LoVo (cell line): Measurements from ENCODE around the gene KCNIP4.
"Not testable (repeated sequence)": the region's sequence is repeated elsewhere in the genome, so short reads cannot be mapped to it uniquely, and the experiment has no call there.

ENCODE experiments used
- DNase-seq: peaks from one replicate; pipeline ENCODE4 v3.0.0-alpha.2; 2016; ENCODE audit warnings: low spot score

The KCNIP4 gene

GRCh38 chr4:20752641-20753040, 1195.9 kb downstream of the KCNIP4 start:
- no peak for DNase-seq

GRCh38 chr4:20746000-20746399, 1202.6 kb downstream of the KCNIP4 start:
- DNase-seq: not testable (repeated sequence)

- no peak for DNase-seq
These were observed 1212.6 kb downstream of the KCNIP4 start for GRCh38 chr4:20735931-20736330.

- DNase-seq: no peak
These were observed 1223.7 kb downstream of the KCNIP4 start for GRCh38 chr4:20724915-20725314.

GRCh38 chr4:20723463-20723862, 1225.1 kb downstream of the KCNIP4 start:
- DNase-seq: no peak

GRCh38 chr4:20723019-20723418, 1225.6 kb downstream of the KCNIP4 start:
- DNase-seq: no peak

- DNase-seq: no peak
These were observed 1237.2 kb downstream of the KCNIP4 start for GRCh38 chr4:20711335-20711734.

GRCh38 chr4:20700007-20700761, 1248.4 kb downstream of the KCNIP4 start, which contains the start of gene PACRGL:
PACRGL (plus strand) TSS chr4:20700458; CDS start chr4:20704482, 4,024 bp downstream.
- DNase-seq: peak; percentile 94

GRCh38 chr4:20698820-20699219, 1249.8 kb downstream of the KCNIP4 start:
- no peak for DNase-seq

- DNase-seq: no peak
These were observed 1250.2 kb downstream of the KCNIP4 start for GRCh38 chr4:20698382-20698781.

- DNase-seq: no peak
These were observed 1251.8 kb downstream of the KCNIP4 start for GRCh38 chr4:20696815-20697214.

- peak; percentile 11 for DNase-seq
These were observed 1260.7 kb downstream of the KCNIP4 start for GRCh38 chr4:20687864-20688263.

GRCh38 chr4:20684852-20685763, 1263.5 kb downstream of the KCNIP4 start:
- peak; percentile 26 for DNase-seq

- DNase-seq: no peak
These were observed 1264.8 kb downstream of the KCNIP4 start for GRCh38 chr4:20683766-20684165.

- DNase-seq: no peak
These were observed 1265.7 kb downstream of the KCNIP4 start for GRCh38 chr4:20682853-20683252.

GRCh38 chr4:20681271-20681670, 1267.3 kb downstream of the KCNIP4 start:
- DNase-seq: no peak

GRCh38 chr4:20680736-20681135, 1267.8 kb downstream of the KCNIP4 start:
- no peak for DNase-seq

- no peak for DNase-seq
These were observed 1268.6 kb downstream of the KCNIP4 start for GRCh38 chr4:20679951-20680350.
